HFFc6 (cell line): ENCODE measurements around the gene PCNX3. TPM values are rescaled to one million over a fixed set of nuclear protein-coding genes. Genes with fewer than 3 reads are reported as not detected.

Experiments used
- DNase-seq: peaks from one replicate; pipeline ENCODE4 v3.0.0-alpha.2; 2018
- H3K27ac Mint-ChIP-seq: 2 replicates; pipeline ENCODE4 v1.8.0; 2020; ENCODE audit warnings: mild to moderate bottlenecking, mixed read lengths
- H3K27me3 Mint-ChIP-seq: 2 replicates; pipeline ENCODE4 v1.8.0; 2021; ENCODE audit warnings: mild to moderate bottlenecking, moderate library complexity, mixed read lengths; ENCODE audit not compliant: insufficient read depth
- H3K36me3 Mint-ChIP-seq: 2 replicates; pipeline ENCODE4 v1.8.0; 2021; ENCODE audit warnings: low read depth, mixed read lengths
- H3K4me1 Mint-ChIP-seq: 2 replicates; pipeline ENCODE4 v1.8.0; 2020; ENCODE audit warnings: low read depth, mixed read lengths
- H3K4me3 Mint-ChIP-seq: 2 replicates; pipeline ENCODE4 v1.8.0; 2020; ENCODE audit warnings: mild to moderate bottlenecking, moderate library complexity, mixed read lengths
- H3K9me3 Mint-ChIP-seq: 2 replicates; pipeline ENCODE4 v1.8.0; 2020; ENCODE audit warnings: mild to moderate bottlenecking, mixed read lengths
- CTCF ChIP-seq: fragments of 200-600 bp; sonication (generic); IDR thresholded peaks from 2 replicates; pipeline ENCODE4 v1.5.0; 2021; ENCODE audit warnings: antibody characterized with exemption, mild to moderate bottlenecking
- total RNA-seq, 6 experiments: library from RNA; stranded (reverse); fragmentation: NEBNext Ultra II Directional; extraction: Animal tissue kit (Norgen Biotek cat#: 25700); gene quantifications; 2 replicates in 1 of 6; 3 replicates in 5 of 6; pipeline ENCODE4 v1.2.3, GENCODE V29; 2021

PCNX3 gene
- total RNA-seq, 6 experiments from 2014 or later = 51.5 to 66.7 (median 57.3) TPM

- no peak for DNase-seq
- peaks cover 4% of the 10 kb centered on the region; the same call in 1 of the 2 replicates for H3K27me3 Mint-ChIP-seq
- H3K4me1 Mint-ChIP-seq = no peaks in the 10 kb centered on the region
- TF ChIP-seq CTCF = no peak
- H3K36me3 Mint-ChIP-seq = peaks cover 7% of the 10 kb centered on the region; the same call in 1 of the 2 replicates
- no peaks in the 10 kb centered on the region for H3K9me3 Mint-ChIP-seq
- H3K27ac Mint-ChIP-seq = no peak overlapping the region
- no peak overlapping the region for H3K4me3 Mint-ChIP-seq
These were observed 17.3 kb upstream of the PCNX3 start for GRCh38 chr11:65598258-65598699.

DNA sequence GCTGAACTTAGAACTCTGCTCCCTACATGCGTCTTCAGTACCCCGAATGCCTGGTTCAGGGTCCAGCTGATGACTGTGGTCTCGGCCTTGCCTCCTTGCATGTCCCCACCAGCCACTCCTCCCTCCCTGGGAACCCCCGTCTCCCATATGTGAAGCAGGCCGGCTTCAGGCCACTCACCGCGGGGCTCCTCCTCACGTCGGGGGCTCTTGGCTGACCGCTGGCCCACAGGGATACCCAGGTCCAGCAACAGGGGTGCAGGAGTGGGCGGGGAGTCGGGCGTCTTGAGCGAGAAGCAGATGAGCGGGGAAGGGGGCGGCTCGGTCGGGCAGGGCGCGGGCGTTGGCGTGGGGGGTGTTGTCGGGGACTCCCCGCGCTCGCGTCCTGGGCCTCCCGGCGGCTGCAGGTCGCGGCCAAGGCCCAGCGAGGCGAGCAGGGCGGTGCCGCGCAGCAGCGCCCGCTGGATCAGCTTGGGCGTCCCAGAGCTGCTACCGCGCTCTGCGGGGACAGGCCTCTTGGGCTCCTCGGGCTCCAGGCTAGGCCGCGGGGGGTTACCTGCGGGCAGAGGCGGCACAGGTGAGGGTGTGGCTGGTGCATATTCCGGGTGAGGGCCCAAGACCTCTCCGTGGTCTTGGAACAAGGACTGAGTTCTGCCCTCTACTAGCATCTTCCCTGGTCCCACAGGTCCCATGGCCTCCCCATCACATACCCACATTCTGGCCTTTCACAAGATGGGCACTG lies 16.2 kb upstream of the PCNX3 start:
- Mint-ChIP-seq H3K9me3 (no peaks in the 10 kb centered on the region), H3K4me3 (no peak overlapping the region), H3K36me3 (peaks cover 17% of the 10 kb centered on the region; the same call in 1 of the 2 replicates), H3K27me3 (peaks cover 4% of the 10 kb centered on the region; the same call in 1 of the 2 replicates), H3K27ac (no peak overlapping the region), H3K4me1 (no peaks in the 10 kb centered on the region)
- DNase-seq = no peak
- no peak for TF ChIP-seq CTCF

GRCh38 chr11:65599955-65600246 lies 15.7 kb upstream of the PCNX3 start:
- no peaks in the 10 kb centered on the region for H3K4me1 Mint-ChIP-seq
- H3K9me3 Mint-ChIP-seq = no peaks in the 10 kb centered on the region
- H3K4me3 Mint-ChIP-seq = no peak overlapping the region
- no peak for DNase-seq
- no peak overlapping the region for H3K27ac Mint-ChIP-seq
- peaks cover 18% of the 10 kb centered on the region; the same call in 1 of the 2 replicates for H3K36me3 Mint-ChIP-seq
- peaks cover 4% of the 10 kb centered on the region; the same call in 1 of the 2 replicates for H3K27me3 Mint-ChIP-seq
- no peak for TF ChIP-seq CTCF

- Mint-ChIP-seq H3K27ac (no peak overlapping the region), H3K4me1 (peaks cover 7% of the 10 kb centered on the region; the same call in 1 of the 2 replicates), H3K36me3 (peaks cover 18% of the 10 kb centered on the region; the same call in 1 of the 2 replicates), H3K4me3 (no peak overlapping the region), H3K9me3 (no peaks in the 10 kb centered on the region), H3K27me3 (peaks cover 2% of the 10 kb centered on the region; the same call in 1 of the 2 replicates)
- no peak for TF ChIP-seq CTCF
- DNase-seq = no peak
These were observed 11.3 kb upstream of the PCNX3 start for GRCh38 chr11:65604258-65604657.

DNA sequence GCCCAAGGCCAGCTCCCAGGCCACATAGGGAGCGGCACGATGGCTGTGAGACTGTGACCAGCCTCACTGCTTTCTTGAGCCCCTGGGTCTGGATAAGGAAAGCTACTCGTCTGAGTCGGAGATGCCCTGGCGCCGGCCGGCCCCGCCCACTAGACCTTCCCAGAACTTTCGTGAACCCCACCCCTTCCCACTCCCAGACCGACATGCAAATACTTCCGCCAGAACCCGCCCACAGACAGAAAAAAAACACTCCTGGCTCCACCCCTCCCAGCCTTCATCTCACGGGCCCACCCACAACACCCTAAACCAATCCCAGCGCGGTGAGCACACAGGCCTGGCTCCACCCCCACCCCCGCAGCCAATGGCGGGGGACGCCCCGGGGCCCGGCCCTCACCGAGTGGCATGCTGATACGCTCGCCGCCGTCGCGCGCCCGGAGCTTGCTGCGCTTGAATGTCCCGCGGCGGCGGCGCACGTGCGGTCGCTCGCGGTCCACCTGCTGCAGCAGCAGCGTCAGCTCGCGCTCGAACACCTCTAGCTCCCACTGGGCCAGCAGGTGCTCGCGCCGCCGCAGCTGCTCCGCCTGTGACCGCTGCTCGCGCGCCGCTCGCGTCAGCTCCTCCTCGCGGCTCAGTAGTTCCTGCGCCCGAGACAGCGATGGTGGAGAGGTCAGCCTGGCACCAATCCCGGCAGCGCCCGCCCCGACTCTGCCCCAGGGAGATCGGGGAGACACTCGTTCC lies 8.5 kb upstream of the PCNX3 start:
- Mint-ChIP-seq H3K4me1 (peaks cover 34% of the 10 kb centered on the region), H3K36me3 (peaks cover 23% of the 10 kb centered on the region)

More for the DNA sequence above, 8.5 kb upstream of the PCNX3 start:
- no peak for TF ChIP-seq CTCF
- H3K4me3 Mint-ChIP-seq = no peak overlapping the region
- no peak overlapping the region for H3K27ac Mint-ChIP-seq
- peaks cover 3% of the 10 kb centered on the region; the same call in 1 of the 2 replicates for H3K27me3 Mint-ChIP-seq
- no peaks in the 10 kb centered on the region for H3K9me3 Mint-ChIP-seq
- peak; percentile 45 for DNase-seq
